Neural cell (in vitro differentiated cells): ENCODE results near the gene UBASH3B. TPM values are rescaled to one million over a fixed set of nuclear protein-coding genes. Genes with fewer than 3 reads are reported as not detected.

Experiments
- H2AFZ ChIP-seq: fragments of 200-600, 300-800 bp; sonication (generic), shearing (Covaris generic); 2 replicates; pipeline ENCODE4 v1.6.0; 2014; ENCODE audit warnings: low read depth, mild to moderate bottlenecking, antibody characterized with exemption, low read length, moderate library complexity
- H3F3A ChIP-seq: fragments of 200-600 bp; shearing (Covaris generic); 2 replicates; pipeline ENCODE4 v1.6.1; 2016; ENCODE audit warnings: mild to moderate bottlenecking, moderate library complexity, mixed read lengths, antibody characterized with exemption, low read length; ENCODE audit not compliant: insufficient read depth, poor library complexity, severe bottlenecking
- H3K27ac ChIP-seq: fragments of 200-600, 300-800 bp; sonication (generic), shearing (Covaris generic); 2 replicates; pipeline ENCODE4 v1.5.1; 2014; ENCODE audit warnings: mild to moderate bottlenecking, low read length, moderate library complexity
- H3K27me3 ChIP-seq: fragments of 300-800, 200-600 bp; sonication (generic), shearing (Covaris generic); 2 replicates; pipeline ENCODE4 v1.6.0; 2014; ENCODE audit warnings: mild to moderate bottlenecking, low read depth, low read length, moderate library complexity; ENCODE audit not compliant: insufficient read depth
- H3K36me3 ChIP-seq: fragments of 300-800, 200-600 bp; sonication (generic), shearing (Covaris generic); 2 replicates; pipeline ENCODE4 v1.5.1; 2014; ENCODE audit warnings: mild to moderate bottlenecking, antibody characterized with exemption, low read length, moderate library complexity; ENCODE audit not compliant: insufficient read depth
- H3K4me2 ChIP-seq: fragments of 300-800, 200-600 bp; sonication (generic), shearing (Covaris generic); 2 replicates; pipeline ENCODE4 v1.6.0; 2014; ENCODE audit warnings: mild to moderate bottlenecking, low read length
- H3K4me3 ChIP-seq: fragments of 300-800, 200-600 bp; sonication (generic), shearing (Covaris generic); 2 replicates; pipeline ENCODE4 v1.5.1; 2014; ENCODE audit warnings: mild to moderate bottlenecking, low read length, moderate library complexity
- H3K79me2 ChIP-seq: fragments of 200-600 bp; shearing (Covaris generic); replicated peaks from 2 replicates; pipeline ENCODE4 v1.6.0; 2014; ENCODE audit warnings: mild to moderate bottlenecking, low read length, moderate library complexity; ENCODE audit not compliant: insufficient read depth
- H3K9ac ChIP-seq: fragments of 300-800, 200-600 bp; sonication (generic), shearing (Covaris generic); 2 replicates; pipeline ENCODE4 v1.6.1; 2016; ENCODE audit warnings: mild to moderate bottlenecking, low read length, mixed read lengths
- H3K9me2 ChIP-seq: fragments of 200-600 bp; shearing (Covaris generic); 2 replicates; pipeline ENCODE4 v1.6.1; 2016; ENCODE audit warnings: mild to moderate bottlenecking, low read length, mixed read lengths; ENCODE audit not compliant: insufficient read depth
- H3K9me3 ChIP-seq: fragments of 200-600, 300-800 bp; sonication (generic), shearing (Covaris generic); 2 replicates; pipeline ENCODE4 v1.6.1; 2016; ENCODE audit warnings: mild to moderate bottlenecking, mixed run types, low read length, moderate library complexity, mixed read lengths
- H4K20me1 ChIP-seq: fragments of 200-600 bp; shearing (Covaris generic); 2 replicates; pipeline ENCODE4 v1.6.1; 2016; ENCODE audit warnings: mild to moderate bottlenecking, mixed run types; ENCODE audit not compliant: insufficient read depth
- CTCF ChIP-seq: fragments of 450-650 bp; IDR thresholded peaks from 2 replicates; pipeline ENCODE4 v1.5.1; 2014; ENCODE audit warnings: antibody characterized with exemption, mild to moderate bottlenecking, moderate library complexity; ENCODE audit not compliant: poor library complexity, severe bottlenecking
- EP300 ChIP-seq: fragments of 450-650 bp; conservative IDR thresholded peaks from 2 replicates; pipeline ENCODE4 v1.6.1; 2014; ENCODE audit warnings: antibody characterized with exemption, mild to moderate bottlenecking, moderate library complexity; ENCODE audit not compliant: poor library complexity, severe bottlenecking
- EZH2 ChIP-seq: fragments of 200-600, 300-800 bp; shearing (Covaris generic), sonication (generic); IDR thresholded peaks from 2 replicates; pipeline ENCODE4 v1.6.1; 2014; ENCODE audit warnings: antibody characterized with exemption, low read length, borderline replicate concordance, mild to moderate bottlenecking; ENCODE audit not compliant: insufficient read depth, poor library complexity, severe bottlenecking
- MXI1 ChIP-seq: fragments of 450-650 bp; conservative IDR thresholded peaks from 2 replicates; pipeline ENCODE4 v1.6.1; 2014; ENCODE audit warnings: antibody characterized with exemption, mild to moderate bottlenecking; ENCODE audit not compliant: poor library complexity, severe bottlenecking
- POLR2AphosphoS5 ChIP-seq: IDR thresholded peaks from 2 replicates; pipeline ENCODE4 v1.6.1; 2012
- RAD21 ChIP-seq: fragments of 450-650 bp; conservative IDR thresholded peaks from 2 replicates; pipeline ENCODE4 v1.6.1; 2014; ENCODE audit warnings: antibody characterized with exemption, mild to moderate bottlenecking, moderate library complexity
- REST ChIP-seq: IDR thresholded peaks from 2 replicates; pipeline ENCODE4 v1.6.1; 2012; ENCODE audit warnings: borderline replicate concordance
- SMC3 ChIP-seq: fragments of 450-650 bp; conservative IDR thresholded peaks from 2 replicates; pipeline ENCODE4 v1.6.1; 2014; ENCODE audit warnings: antibody characterized with exemption, mild to moderate bottlenecking, moderate library complexity; ENCODE audit not compliant: poor library complexity
- TAF1 ChIP-seq: IDR thresholded peaks from 2 replicates; pipeline ENCODE4 v1.6.1; 2012; ENCODE audit warnings: low read depth
- polyA plus RNA-seq: library from polyadenylated mRNA; depleted of rRNA; stranded (reverse); fragments of >200 nt; gene quantifications from 2 replicates; pipeline ENCODE4 v1.2.3, GENCODE V29; 2014

Gene UBASH3B
- polyA plus RNA-seq, 1 donor from 2014 or later = 4.2 TPM

DNA sequence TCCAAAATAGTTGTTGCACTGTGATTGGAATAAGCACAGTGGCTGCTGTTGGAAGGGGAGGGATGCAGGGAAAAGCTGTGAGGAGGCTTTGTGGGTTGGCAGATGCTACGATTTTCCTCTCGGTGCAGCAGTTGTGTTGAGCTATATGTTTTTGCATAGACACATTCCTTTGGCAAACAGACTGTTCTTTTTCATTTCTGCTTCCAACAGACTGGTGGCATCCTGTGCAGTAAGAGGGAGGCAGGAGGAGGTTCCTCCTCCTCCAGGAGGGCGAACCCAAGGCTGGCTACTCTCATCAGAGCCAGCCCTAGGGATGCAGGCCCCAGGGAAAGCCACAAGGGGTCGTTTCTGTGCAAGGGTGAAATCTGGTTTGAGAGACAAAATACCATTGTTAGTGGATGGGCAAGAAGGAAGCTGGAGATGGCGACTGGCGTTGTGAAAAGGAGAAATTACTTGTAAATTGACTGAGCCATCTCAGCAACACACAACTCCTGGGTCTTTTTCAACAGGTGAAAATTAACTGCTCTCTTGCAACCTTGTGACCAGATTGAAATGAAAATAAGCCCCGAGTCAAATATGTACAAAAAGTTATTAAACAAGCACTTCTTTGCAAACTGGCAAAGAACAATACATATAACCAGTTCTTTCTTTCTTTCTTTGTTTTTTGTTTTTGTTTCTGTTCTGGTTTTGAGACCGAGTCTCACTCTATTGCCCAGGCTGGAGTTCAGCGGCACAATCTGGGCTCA lies 26.5 kb upstream of the UBASH3B start:
- no peak overlapping the region for H3K9ac ChIP-seq
- TF ChIP-seq EP300 = no peak
- TF ChIP-seq TAF1 = no peak
- peak; percentile 51 for TF ChIP-seq RAD21
- TF ChIP-seq REST = no peak
- TF ChIP-seq SMC3 = peak; percentile 47
- TF ChIP-seq EZH2 = no peak
- no peak for TF ChIP-seq POLR2AphosphoS5
- TF ChIP-seq CTCF = peak; percentile 40
- TF ChIP-seq MXI1 = no peak
- no peaks in the 10 kb centered on the region for H3K79me2 ChIP-seq
- no peak overlapping the region for H2AFZ ChIP-seq
- H3K9me3 ChIP-seq = no peaks in the 10 kb centered on the region
- H3K9me2 ChIP-seq = no peaks in the 10 kb centered on the region
- H3K27ac ChIP-seq = no peak overlapping the region
- no peak overlapping the region for H3K4me2 ChIP-seq
- no peaks in the 10 kb centered on the region for H3K36me3 ChIP-seq
- H3F3A ChIP-seq = no peaks in the 10 kb centered on the region
- H4K20me1 ChIP-seq = no peaks in the 10 kb centered on the region
- no peak overlapping the region for H3K4me3 ChIP-seq
- no peaks in the 10 kb centered on the region for H3K27me3 ChIP-seq

DNA sequence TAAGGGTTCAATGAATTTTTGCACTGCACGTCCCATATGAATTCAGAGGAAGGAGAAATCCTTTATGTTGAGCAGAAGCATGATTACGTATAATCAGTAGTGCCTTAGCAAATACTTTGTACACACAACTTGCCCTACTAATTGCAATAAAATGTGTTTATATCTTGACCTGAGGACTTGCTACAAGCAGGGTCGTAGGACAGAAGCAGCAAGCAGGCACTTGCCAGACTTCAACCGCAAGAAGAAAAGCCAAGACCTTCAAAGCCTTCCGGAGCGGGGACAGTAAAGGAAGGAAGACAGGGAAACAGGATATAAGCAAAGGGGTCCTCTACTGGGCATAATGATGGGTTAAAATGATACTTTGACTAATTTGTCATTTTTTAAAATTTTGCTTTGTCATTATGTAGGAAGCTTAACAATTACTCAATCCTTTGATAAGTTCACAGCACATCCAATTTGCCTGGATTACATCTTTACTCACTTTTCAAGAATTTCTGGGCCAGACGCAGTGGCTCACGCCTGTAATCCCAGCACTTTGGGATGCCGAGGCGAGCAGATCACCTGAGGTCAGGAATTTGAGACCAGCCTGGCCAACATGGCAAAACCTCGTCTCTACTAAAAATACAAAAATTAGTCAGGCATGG lies 23.2 kb upstream of the UBASH3B start:
- H4K20me1 ChIP-seq = no peaks in the 10 kb centered on the region
- H3K27me3 ChIP-seq = no peaks in the 10 kb centered on the region
- H3K79me2 ChIP-seq = no peaks in the 10 kb centered on the region
- H3F3A ChIP-seq = no peaks in the 10 kb centered on the region
- H3K4me3 ChIP-seq = no peak overlapping the region
- no peaks in the 10 kb centered on the region for H3K9me2 ChIP-seq
- no peaks in the 10 kb centered on the region for H3K36me3 ChIP-seq
- TF ChIP-seq CTCF = no peak
- no peak for TF ChIP-seq POLR2AphosphoS5
- TF ChIP-seq TAF1 = no peak
- no peak for TF ChIP-seq EZH2
- TF ChIP-seq SMC3 = no peak
- TF ChIP-seq MXI1 = no peak
- TF ChIP-seq EP300 = no peak
- no peak overlapping the region for H2AFZ ChIP-seq
- no peak overlapping the region for H3K9ac ChIP-seq
- no peaks in the 10 kb centered on the region for H3K9me3 ChIP-seq
- H3K27ac ChIP-seq = no peak overlapping the region
- no peak overlapping the region for H3K4me2 ChIP-seq
